Ovary (tissue), 3 donors: ENCODE results near the gene STKLD1.

Source experiments
- POLR2A ChIP-seq: fragments of 450-650 bp; IDR thresholded peaks from one replicate; pipeline ENCODE4 v1.6.1; 2017; ENCODE audit warnings: antibody characterized with exemption, mild to moderate bottlenecking, moderate library complexity
- TF ChIP-seq, protein P1 (sequence below), 3 donors: fragments of 450-650 bp in 2 of 3; fragments of 200-600 bp in 1 of 3; IDR thresholded peaks; one replicate each; pipeline versions ENCODE4 v1.5.1 to v1.8.0; 2016 to 2022; ENCODE audit warnings: antibody characterized with exemption in 3 of 3, mild to moderate bottlenecking in 1 of 3
- donor health status: DM: no; HTN: no; CAD: no.

DNA sequence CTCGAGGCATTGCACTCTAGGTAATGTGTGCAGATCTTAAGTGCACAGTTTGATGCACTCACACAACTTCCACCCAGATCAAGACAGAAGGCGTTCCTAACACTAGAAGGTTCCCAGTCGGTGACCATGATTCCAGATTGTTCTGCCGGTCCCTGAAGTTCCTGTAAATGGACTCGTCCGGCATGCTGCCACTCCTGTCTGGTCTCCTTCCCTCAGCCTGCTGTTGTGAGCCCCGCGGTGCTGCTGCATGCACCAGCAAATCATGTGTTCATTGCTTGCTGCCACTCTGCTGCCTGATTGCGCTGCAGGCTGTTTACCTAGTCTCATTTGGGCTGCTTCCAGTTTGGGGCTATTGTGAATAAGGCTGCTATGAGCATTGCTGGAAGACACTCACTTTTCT is 11.5 kb downstream of the STKLD1 start:
- TF ChIP-seq, protein P1, sequence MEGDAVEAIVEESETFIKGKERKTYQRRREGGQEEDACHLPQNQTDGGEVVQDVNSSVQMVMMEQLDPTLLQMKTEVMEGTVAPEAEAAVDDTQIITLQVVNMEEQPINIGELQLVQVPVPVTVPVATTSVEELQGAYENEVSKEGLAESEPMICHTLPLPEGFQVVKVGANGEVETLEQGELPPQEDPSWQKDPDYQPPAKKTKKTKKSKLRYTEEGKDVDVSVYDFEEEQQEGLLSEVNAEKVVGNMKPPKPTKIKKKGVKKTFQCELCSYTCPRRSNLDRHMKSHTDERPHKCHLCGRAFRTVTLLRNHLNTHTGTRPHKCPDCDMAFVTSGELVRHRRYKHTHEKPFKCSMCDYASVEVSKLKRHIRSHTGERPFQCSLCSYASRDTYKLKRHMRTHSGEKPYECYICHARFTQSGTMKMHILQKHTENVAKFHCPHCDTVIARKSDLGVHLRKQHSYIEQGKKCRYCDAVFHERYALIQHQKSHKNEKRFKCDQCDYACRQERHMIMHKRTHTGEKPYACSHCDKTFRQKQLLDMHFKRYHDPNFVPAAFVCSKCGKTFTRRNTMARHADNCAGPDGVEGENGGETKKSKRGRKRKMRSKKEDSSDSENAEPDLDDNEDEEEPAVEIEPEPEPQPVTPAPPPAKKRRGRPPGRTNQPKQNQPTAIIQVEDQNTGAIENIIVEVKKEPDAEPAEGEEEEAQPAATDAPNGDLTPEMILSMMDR (IDR thresholded peaks at IDR 0.05), result no peak
- TF ChIP-seq POLR2A, result no peak
